Loucy (cell line): ENCODE data around the gene PTER.

Source experiments
- H2AFZ ChIP-seq: fragments of 200-600 bp; sonication (generic); 2 replicates; pipeline ENCODE4 v1.6.0; 2016; ENCODE audit warnings: antibody characterized with exemption, mild to moderate bottlenecking, low read length, moderate library complexity
- H3F3A ChIP-seq: fragments of 200-600 bp; 2 replicates; pipeline ENCODE4 v1.6.0; 2016; ENCODE audit warnings: antibody characterized with exemption, low read depth, mild to moderate bottlenecking
- H3K27me3 ChIP-seq: fragments of 200-600 bp; sonication (generic); 2 replicates; pipeline ENCODE4 v1.6.1; 2014; ENCODE audit warnings: low read length, mild to moderate bottlenecking; ENCODE audit not compliant: insufficient read depth, poor library complexity, severe bottlenecking
- H3K36me3 ChIP-seq: fragments of 200-600 bp; sonication (generic); 2 replicates; pipeline ENCODE4 v1.6.1; 2016; ENCODE audit warnings: low read length; ENCODE audit not compliant: insufficient read depth
- H3K4me1 ChIP-seq: fragments of 200-600 bp; sonication (generic); 2 replicates; pipeline ENCODE4 v1.5.1; 2014; ENCODE audit warnings: low read length, mild to moderate bottlenecking; ENCODE audit not compliant: insufficient read depth, poor library complexity, severe bottlenecking
- H3K4me2 ChIP-seq: fragments of 200-600 bp; sonication (generic); 2 replicates; pipeline ENCODE4 v1.6.0; 2014; ENCODE audit warnings: antibody characterized with exemption, low read length, low read depth, mild to moderate bottlenecking; ENCODE audit not compliant: poor library complexity, severe bottlenecking
- H3K4me3 ChIP-seq: fragments of 200-600 bp; sonication (generic); 2 replicates; pipeline ENCODE4 v1.5.1; 2014; ENCODE audit warnings: low read length, mild to moderate bottlenecking, mixed read lengths; ENCODE audit not compliant: poor library complexity, severe bottlenecking
- H3K79me2 ChIP-seq: fragments of 200-600 bp; sonication (generic); 2 replicates; pipeline ENCODE4 v1.6.1; 2014; ENCODE audit warnings: low read length; ENCODE audit not compliant: insufficient read depth
- H3K9ac ChIP-seq: fragments of 200-600 bp; sonication (generic); 2 replicates; pipeline ENCODE4 v1.6.0; 2014; ENCODE audit warnings: mild to moderate bottlenecking, low read depth, low read length, moderate library complexity; ENCODE audit not compliant: poor library complexity, severe bottlenecking
- H3K9me2 ChIP-seq: fragments of 200-600 bp; sonication (generic); replicated peaks from 2 replicates; pipeline ENCODE4 v1.6.1; 2016; ENCODE audit warnings: low read depth, low read length, mixed read lengths
- H3K9me3 ChIP-seq: fragments of 200-600 bp; sonication (generic); 2 replicates; pipeline ENCODE4 v1.6.1; 2014; ENCODE audit warnings: mild to moderate bottlenecking, antibody characterized with exemption, low read length, low read depth; ENCODE audit not compliant: insufficient read depth
- H4K20me1 ChIP-seq: fragments of 200-600 bp; sonication (generic); 2 replicates; pipeline ENCODE4 v1.6.0; 2014; ENCODE audit warnings: antibody characterized with exemption, low read length, mild to moderate bottlenecking; ENCODE audit not compliant: insufficient read depth, poor library complexity, severe bottlenecking
- EZH2phosphoT487 ChIP-seq: fragments of 200-600 bp; IDR thresholded peaks from 2 replicates; pipeline ENCODE4 v1.6.1; 2018; ENCODE audit warnings: antibody characterized with exemption, mild to moderate bottlenecking, moderate library complexity, borderline replicate concordance
- TF ChIP-seq, protein P1 (sequence below): fragments of 200-600 bp; sonication (generic); conservative IDR thresholded peaks from 2 replicates; pipeline ENCODE4 v1.5.1; 2014; ENCODE audit warnings: mild to moderate bottlenecking, antibody characterized with exemption, low read length

PTER gene

DNA sequence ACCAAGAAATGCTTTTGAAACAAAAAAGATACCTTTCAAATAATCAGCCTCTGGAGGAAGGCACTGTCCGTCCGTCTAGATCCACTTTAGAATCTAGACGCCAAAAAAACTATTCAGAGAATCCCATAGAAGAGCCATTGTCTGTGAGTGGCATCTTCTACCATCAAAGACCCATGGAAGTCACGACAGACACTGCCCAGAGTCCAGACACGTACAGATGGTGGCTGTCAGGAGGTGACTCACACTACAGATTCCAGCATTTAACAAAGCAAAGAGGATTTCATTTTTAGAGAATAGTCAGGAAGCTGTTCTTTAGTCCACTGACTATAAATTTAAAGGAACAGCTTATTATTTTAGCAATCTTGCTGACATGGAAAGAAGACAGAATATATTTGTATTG, 73.2 kb downstream of the PTER start:
- TF ChIP-seq, protein P1, sequence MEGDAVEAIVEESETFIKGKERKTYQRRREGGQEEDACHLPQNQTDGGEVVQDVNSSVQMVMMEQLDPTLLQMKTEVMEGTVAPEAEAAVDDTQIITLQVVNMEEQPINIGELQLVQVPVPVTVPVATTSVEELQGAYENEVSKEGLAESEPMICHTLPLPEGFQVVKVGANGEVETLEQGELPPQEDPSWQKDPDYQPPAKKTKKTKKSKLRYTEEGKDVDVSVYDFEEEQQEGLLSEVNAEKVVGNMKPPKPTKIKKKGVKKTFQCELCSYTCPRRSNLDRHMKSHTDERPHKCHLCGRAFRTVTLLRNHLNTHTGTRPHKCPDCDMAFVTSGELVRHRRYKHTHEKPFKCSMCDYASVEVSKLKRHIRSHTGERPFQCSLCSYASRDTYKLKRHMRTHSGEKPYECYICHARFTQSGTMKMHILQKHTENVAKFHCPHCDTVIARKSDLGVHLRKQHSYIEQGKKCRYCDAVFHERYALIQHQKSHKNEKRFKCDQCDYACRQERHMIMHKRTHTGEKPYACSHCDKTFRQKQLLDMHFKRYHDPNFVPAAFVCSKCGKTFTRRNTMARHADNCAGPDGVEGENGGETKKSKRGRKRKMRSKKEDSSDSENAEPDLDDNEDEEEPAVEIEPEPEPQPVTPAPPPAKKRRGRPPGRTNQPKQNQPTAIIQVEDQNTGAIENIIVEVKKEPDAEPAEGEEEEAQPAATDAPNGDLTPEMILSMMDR = no peak
- no peak for TF ChIP-seq EZH2phosphoT487
- H3K9me2 ChIP-seq = no peaks in the 10 kb centered on the region

DNA sequence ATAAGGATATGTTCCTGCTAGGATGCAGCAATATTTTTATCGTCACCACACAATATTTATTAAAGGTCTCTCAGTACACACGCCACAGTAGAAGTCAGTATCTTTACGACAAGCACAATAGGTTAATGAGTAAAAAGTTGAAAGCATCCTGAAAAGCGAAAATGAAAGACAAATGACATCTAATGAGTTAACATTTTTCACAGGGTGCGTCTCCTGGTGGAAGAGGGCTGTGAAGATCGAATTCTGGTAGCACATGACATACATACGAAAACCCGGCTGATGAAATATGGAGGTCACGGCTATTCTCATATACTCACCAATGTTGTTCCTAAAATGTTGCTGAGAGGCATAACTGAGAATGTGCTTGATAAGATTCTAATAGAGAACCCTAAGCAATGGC, 74.0 kb downstream of the PTER start:
- Histone ChIP-seq H3K4me1 (peaks cover 1% of the 10 kb centered on the region), H3K9me3 (no peaks in the 10 kb centered on the region), H3F3A (no peaks in the 10 kb centered on the region), H2AFZ (no peak overlapping the region), H3K4me3 (no peak overlapping the region), H3K27me3 (no peaks in the 10 kb centered on the region), H3K36me3 (peaks cover 2% of the 10 kb centered on the region; the same call in 1 of the 2 replicates), H3K9ac (no peak overlapping the region), H3K9me2 (no peaks in the 10 kb centered on the region), H4K20me1 (no peaks in the 10 kb centered on the region), H3K79me2 (no peaks in the 10 kb centered on the region), H3K4me2 (no peak overlapping the region)
- TF ChIP-seq EZH2phosphoT487 = no peak
- TF ChIP-seq, protein P1 = no peak

More for the DNA sequence above, 73.2 kb downstream of the PTER start:
- Histone ChIP-seq H3K9me3 (no peaks in the 10 kb centered on the region), H2AFZ (no peak overlapping the region), H3K36me3 (peaks cover 2% of the 10 kb centered on the region; the same call in 1 of the 2 replicates), H3F3A (peaks cover under 1% of the 10 kb centered on the region), H3K4me2 (no peak overlapping the region), H4K20me1 (no peaks in the 10 kb centered on the region), H3K79me2 (no peaks in the 10 kb centered on the region), H3K27me3 (no peaks in the 10 kb centered on the region), H3K4me3 (no peak overlapping the region), H3K4me1 (peaks cover 8% of the 10 kb centered on the region), H3K9ac (no peak overlapping the region)

DNA sequence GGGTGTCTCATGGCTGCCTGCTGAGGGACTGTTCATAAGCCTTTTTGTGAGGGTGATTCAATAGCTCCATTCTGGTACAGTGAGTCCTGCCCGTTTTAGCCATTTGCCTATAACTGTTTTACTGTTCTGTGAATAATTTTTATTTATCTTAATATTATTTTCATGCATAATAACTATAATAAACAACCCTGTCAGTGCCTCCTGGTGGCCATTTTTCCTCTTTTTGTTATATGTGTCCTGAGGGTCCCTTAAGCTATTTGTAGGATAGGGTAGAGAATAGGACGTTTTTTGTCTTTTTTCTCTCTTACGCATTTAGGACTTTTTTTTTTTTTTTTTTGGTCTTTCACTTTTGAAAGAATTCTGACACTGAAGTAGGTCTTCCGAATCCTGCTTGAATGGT, 82.0 kb downstream of the PTER start:
- H3F3A ChIP-seq = no peaks in the 10 kb centered on the region
- H2AFZ ChIP-seq = no peak overlapping the region
- no peak overlapping the region for H3K4me2 ChIP-seq
- no peaks in the 10 kb centered on the region for H3K4me1 ChIP-seq
- H3K79me2 ChIP-seq = no peaks in the 10 kb centered on the region
- H3K27me3 ChIP-seq = no peaks in the 10 kb centered on the region
- no peaks in the 10 kb centered on the region for H3K9me3 ChIP-seq
- H3K9me2 ChIP-seq = no peaks in the 10 kb centered on the region
- no peak overlapping the region for H3K9ac ChIP-seq
- H4K20me1 ChIP-seq = no peaks in the 10 kb centered on the region
- H3K4me3 ChIP-seq = no peak overlapping the region
- no peak for TF ChIP-seq EZH2phosphoT487
- TF ChIP-seq, protein P1 = peak; percentile 48
- H3K36me3 ChIP-seq = no peaks in the 10 kb centered on the region
